ENCODE measurements around the gene FLT1. TPM values are rescaled to one million over a fixed set of nuclear protein-coding genes. Genes with fewer than 3 reads are reported as not detected.
A peak's percentile ranks its signal among the peaks of the same experiment; 100 is the strongest.

Gene FLT1
- total RNA-seq, 1 experiment from 2014 or later, result not detected

- intact Hi-C loops (cut with micrococcal nuclease; ENCODE audit: unreplicated experiment), result no loop called here
- no peaks in the 10 kb centered on the region for H3K4me1 ChIP-seq (replicated peaks; ENCODE audit: insufficient read depth)
Observed at GRCh38 chr13:28451482-28452217, 43.3 kb downstream of the FLT1 start.

GRCh38 chr13:28449826-28450773 lies 44.8 kb downstream of the FLT1 start:
- H4K20me1 ChIP-seq (ENCODE audit: insufficient read depth), result no peaks in the 10 kb centered on the region
- no peak for TF ChIP-seq CTCF (conservative IDR thresholded peaks at IDR 0.05)
- TF ChIP-seq EZH2 (IDR thresholded peaks at IDR 0.05; ENCODE audit: low read depth), result no peak
- no peaks in the 10 kb centered on the region for H3F3A ChIP-seq (ENCODE audit: insufficient read depth, low read depth)
- no peak overlapping the region for H3K4me3 ChIP-seq
- H3K36me3 ChIP-seq (ENCODE audit: low read depth), result no peaks in the 10 kb centered on the region
- POLR2A ChIA-PET (ENCODE audit: unreplicated experiment), result no interaction called here
- intact Hi-C loops (cut with micrococcal nuclease; ENCODE audit: unreplicated experiment), result no loop called here
- H3K27me3 ChIP-seq (ENCODE audit: insufficient read depth, low read depth), result peaks cover 36% of the 10 kb centered on the region
- no peaks in the 10 kb centered on the region for H3K79me2 ChIP-seq (ENCODE audit: low read depth)
- H2AFZ ChIP-seq, result no peak overlapping the region
- no peaks in the 10 kb centered on the region for H3K9me3 ChIP-seq (ENCODE audit: insufficient read depth, low read depth)
- CTCF ChIA-PET, result no interaction called here
- H3K4me1 ChIP-seq (replicated peaks; ENCODE audit: insufficient read depth), result no peaks in the 10 kb centered on the region
- H3K9me2 ChIP-seq (ENCODE audit: insufficient read depth), result no peaks in the 10 kb centered on the region
- H3K27ac ChIP-seq, result no peak overlapping the region
- BruUV-seq (replicated peaks), result no TSS peak
- no peak for DNase-seq
- H3K4me2 ChIP-seq, result no peak overlapping the region

More at GRCh38 chr13:28451482-28452217, 43.3 kb downstream of the FLT1 start:
- peaks cover 40% of the 10 kb centered on the region for H3K27me3 ChIP-seq (ENCODE audit: insufficient read depth, low read depth)
- no peak overlapping the region for H3K27ac ChIP-seq
- no peaks in the 10 kb centered on the region for H3K9me2 ChIP-seq (ENCODE audit: insufficient read depth)
- ChIA-PET POLR2A (ENCODE audit: unreplicated experiment) (no interaction called here), CTCF (no interaction called here)
- no peak overlapping the region for H2AFZ ChIP-seq
- no peak overlapping the region for H3K4me3 ChIP-seq
- no peaks in the 10 kb centered on the region for H3K36me3 ChIP-seq (ENCODE audit: low read depth)
- TF ChIP-seq EZH2 (IDR thresholded peaks at IDR 0.05; ENCODE audit: low read depth), result no peak
- no peak for TF ChIP-seq CTCF (conservative IDR thresholded peaks at IDR 0.05)
- no peaks in the 10 kb centered on the region for H4K20me1 ChIP-seq (ENCODE audit: insufficient read depth)
- DNase-seq, result no peak
- BruUV-seq (replicated peaks), result no TSS peak
- H3K4me2 ChIP-seq, result 0 out of 2 replicates have a peak overlapping the region, but pooled peaks have one; percentile 16
- no peaks in the 10 kb centered on the region for H3F3A ChIP-seq (ENCODE audit: insufficient read depth, low read depth)
- no peaks in the 10 kb centered on the region for H3K9me3 ChIP-seq (ENCODE audit: insufficient read depth, low read depth)
- H3K79me2 ChIP-seq (ENCODE audit: low read depth), result no peaks in the 10 kb centered on the region

GRCh38 chr13:28448651-28449358 lies 46.1 kb downstream of the FLT1 start:
- H3K9me3 ChIP-seq (ENCODE audit: insufficient read depth, low read depth), result no peaks in the 10 kb centered on the region
- BruUV-seq (replicated peaks), result no TSS peak
- no peak overlapping the region for H3K4me2 ChIP-seq
- no peak overlapping the region for H2AFZ ChIP-seq
- DNase-seq, result no peak
- H3K27me3 ChIP-seq (ENCODE audit: insufficient read depth, low read depth), result peaks cover 36% of the 10 kb centered on the region
- no peaks in the 10 kb centered on the region for H4K20me1 ChIP-seq (ENCODE audit: insufficient read depth)
- no peak overlapping the region for H3K4me3 ChIP-seq
- H3K36me3 ChIP-seq (ENCODE audit: low read depth), result no peaks in the 10 kb centered on the region
- ChIA-PET POLR2A (ENCODE audit: unreplicated experiment) (no interaction called here), CTCF (no interaction called here)
- intact Hi-C loops (cut with micrococcal nuclease; ENCODE audit: unreplicated experiment), result no loop called here
- no peaks in the 10 kb centered on the region for H3K4me1 ChIP-seq (replicated peaks; ENCODE audit: insufficient read depth)
- H3F3A ChIP-seq (ENCODE audit: insufficient read depth, low read depth), result no peaks in the 10 kb centered on the region
- TF ChIP-seq EZH2 (IDR thresholded peaks at IDR 0.05; ENCODE audit: low read depth), result no peak
- no peak for TF ChIP-seq CTCF (conservative IDR thresholded peaks at IDR 0.05)
- no peaks in the 10 kb centered on the region for H3K9me2 ChIP-seq (ENCODE audit: insufficient read depth)
- no peak overlapping the region for H3K27ac ChIP-seq
- no peaks in the 10 kb centered on the region for H3K79me2 ChIP-seq (ENCODE audit: low read depth)
